ENCODE measurements around the gene TOB1. TPM values are rescaled to one million over a fixed set of nuclear protein-coding genes. Genes with fewer than 3 reads are reported as not detected.

TOB1 gene
- total and polyA plus RNA-seq, 2 experiments from 2014 or later, result 12.1 to 46.9 TPM

GRCh38 chr17:50816271-50816670 lies 49.9 kb downstream of the TOB1 start (continued):
- no peak for TF ChIP-seq ZNF114 (CRISPR knock-in tag; IDR thresholded peaks at IDR 0.05)
- TF ChIP-seq ZNF331 (CRISPR knock-in tag; IDR thresholded peaks at IDR 0.05; ENCODE audit: low read depth), result no peak
- TF ChIP-seq POLR2AphosphoS5 (IDR thresholded peaks at IDR 0.05; ENCODE audit: low read depth), result no peak

DNA sequence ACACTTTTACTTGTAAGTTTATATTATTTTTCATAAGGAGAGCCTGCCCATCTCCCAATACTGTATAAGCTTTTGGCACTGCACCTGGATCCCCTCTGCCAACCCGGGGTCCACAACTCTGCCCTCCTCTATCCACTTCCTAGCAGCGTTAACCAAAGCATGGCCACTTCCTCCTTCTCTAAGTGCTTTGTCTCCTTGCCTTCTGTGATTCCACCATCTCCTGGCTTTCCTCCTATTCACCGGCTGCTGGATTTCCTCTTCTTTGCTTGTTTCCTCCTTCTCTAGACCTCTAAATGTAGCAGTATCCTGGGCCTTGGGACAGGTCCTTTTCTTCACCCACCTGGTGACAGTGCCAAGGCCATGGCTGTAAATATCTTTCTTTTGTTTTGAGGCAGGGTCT lies 50.8 kb downstream of the TOB1 start:
- no peak overlapping the region for H3K4me3 Mint-ChIP-seq
- TF ChIP-seq EZH2phosphoT487 (IDR thresholded peaks at IDR 0.05; ENCODE audit: unreplicated experiment) (no peak), CTCF (conservative IDR thresholded peaks at IDR 0.05; ENCODE audit: low read depth in 2 of 2) (no peak), ZNF331 (CRISPR knock-in tag; IDR thresholded peaks at IDR 0.05; ENCODE audit: low read depth) (no peak), POLR2AphosphoS5 (IDR thresholded peaks at IDR 0.05; ENCODE audit: low read depth) (no peak), STAT1 (IDR thresholded peaks at IDR 0.05; ENCODE audit: unreplicated experiment) (no peak), ZNF114 (CRISPR knock-in tag; IDR thresholded peaks at IDR 0.05) (no peak), JUNB (IDR thresholded peaks at IDR 0.05; ENCODE audit: unreplicated experiment) (no peak), EZH2 (IDR thresholded peaks at IDR 0.05; ENCODE audit: low read depth, unreplicated experiment) (no peak), CREB1 (CRISPR knock-in tag; IDR thresholded peaks at IDR 0.05; ENCODE audit: low read depth) (no peak), NANOG (IDR thresholded peaks at IDR 0.05; ENCODE audit: borderline replicate concordance) (no peak), ZNF462 (CRISPR knock-in tag; IDR thresholded peaks at IDR 0.05) (no peak)
- TF ChIP-seq, protein P1, sequence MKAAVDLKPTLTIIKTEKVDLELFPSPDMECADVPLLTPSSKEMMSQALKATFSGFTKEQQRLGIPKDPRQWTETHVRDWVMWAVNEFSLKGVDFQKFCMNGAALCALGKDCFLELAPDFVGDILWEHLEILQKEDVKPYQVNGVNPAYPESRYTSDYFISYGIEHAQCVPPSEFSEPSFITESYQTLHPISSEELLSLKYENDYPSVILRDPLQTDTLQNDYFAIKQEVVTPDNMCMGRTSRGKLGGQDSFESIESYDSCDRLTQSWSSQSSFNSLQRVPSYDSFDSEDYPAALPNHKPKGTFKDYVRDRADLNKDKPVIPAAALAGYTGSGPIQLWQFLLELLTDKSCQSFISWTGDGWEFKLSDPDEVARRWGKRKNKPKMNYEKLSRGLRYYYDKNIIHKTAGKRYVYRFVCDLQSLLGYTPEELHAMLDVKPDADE (IDR thresholded peaks at IDR 0.05), result no peak
- TF ChIP-seq, protein P2, sequence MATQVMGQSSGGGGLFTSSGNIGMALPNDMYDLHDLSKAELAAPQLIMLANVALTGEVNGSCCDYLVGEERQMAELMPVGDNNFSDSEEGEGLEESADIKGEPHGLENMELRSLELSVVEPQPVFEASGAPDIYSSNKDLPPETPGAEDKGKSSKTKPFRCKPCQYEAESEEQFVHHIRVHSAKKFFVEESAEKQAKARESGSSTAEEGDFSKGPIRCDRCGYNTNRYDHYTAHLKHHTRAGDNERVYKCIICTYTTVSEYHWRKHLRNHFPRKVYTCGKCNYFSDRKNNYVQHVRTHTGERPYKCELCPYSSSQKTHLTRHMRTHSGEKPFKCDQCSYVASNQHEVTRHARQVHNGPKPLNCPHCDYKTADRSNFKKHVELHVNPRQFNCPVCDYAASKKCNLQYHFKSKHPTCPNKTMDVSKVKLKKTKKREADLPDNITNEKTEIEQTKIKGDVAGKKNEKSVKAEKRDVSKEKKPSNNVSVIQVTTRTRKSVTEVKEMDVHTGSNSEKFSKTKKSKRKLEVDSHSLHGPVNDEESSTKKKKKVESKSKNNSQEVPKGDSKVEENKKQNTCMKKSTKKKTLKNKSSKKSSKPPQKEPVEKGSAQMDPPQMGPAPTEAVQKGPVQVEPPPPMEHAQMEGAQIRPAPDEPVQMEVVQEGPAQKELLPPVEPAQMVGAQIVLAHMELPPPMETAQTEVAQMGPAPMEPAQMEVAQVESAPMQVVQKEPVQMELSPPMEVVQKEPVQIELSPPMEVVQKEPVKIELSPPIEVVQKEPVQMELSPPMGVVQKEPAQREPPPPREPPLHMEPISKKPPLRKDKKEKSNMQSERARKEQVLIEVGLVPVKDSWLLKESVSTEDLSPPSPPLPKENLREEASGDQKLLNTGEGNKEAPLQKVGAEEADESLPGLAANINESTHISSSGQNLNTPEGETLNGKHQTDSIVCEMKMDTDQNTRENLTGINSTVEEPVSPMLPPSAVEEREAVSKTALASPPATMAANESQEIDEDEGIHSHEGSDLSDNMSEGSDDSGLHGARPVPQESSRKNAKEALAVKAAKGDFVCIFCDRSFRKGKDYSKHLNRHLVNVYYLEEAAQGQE (IDR thresholded peaks at IDR 0.05; ENCODE audit: unreplicated experiment), result no peak

More for the DNA sequence above, 50.8 kb downstream of the TOB1 start:
- Mint-ChIP-seq H3K36me3 (ENCODE audit: low read depth) (no peaks in the 10 kb centered on the region), H3K4me1 (peaks cover 8% of the 10 kb centered on the region), H3K27me3 (ENCODE audit: insufficient read depth, low read depth, poor library complexity) (peaks cover 9% of the 10 kb centered on the region), H3K27ac (no peak overlapping the region), H3K9me3 (no peaks in the 10 kb centered on the region; the same call in 2 of the 3 replicates)
- Histone ChIP-seq H4K20me1 (replicated peaks; ENCODE audit: insufficient read depth) (no peaks in the 10 kb centered on the region), H3K4me1 (ENCODE audit: insufficient read depth) (peaks cover 5% of the 10 kb centered on the region; the same call in 1 of the 2 replicates), H3K27ac (ENCODE audit: low read depth) (no peak overlapping the region), H3K36me3 (ENCODE audit: insufficient read depth) (no peaks in the 10 kb centered on the region), H3F3A (replicated peaks; ENCODE audit: low read depth) (no peaks in the 10 kb centered on the region), H3K4me3 (no peak overlapping the region), H3K9me2 (ENCODE audit: insufficient read depth) (no peaks in the 10 kb centered on the region), H3K4me2 (no peak overlapping the region), H2AFZ (no peak overlapping the region), H3K79me2 (replicated peaks; ENCODE audit: insufficient read depth) (no peaks in the 10 kb centered on the region), H3K27me3 (ENCODE audit: insufficient read depth) (no peaks in the 10 kb centered on the region)
- ATAC-seq (no peak), DNase-seq (ENCODE audit: low spot score) (no peak)
